Chondrocyte (in vitro differentiated cells): ENCODE data around the gene RARS1. TPM values are rescaled to one million over a fixed set of nuclear protein-coding genes. Genes with fewer than 3 reads are reported as not detected.

Experiments used
- DNase-seq: peaks from one replicate; pipeline ENCODE4 v3.0.0; 2021; ENCODE audit warnings: mixed read lengths, low spot score
- H3K27ac Mint-ChIP-seq: one replicate; pipeline ENCODE4 v1.8.0; 2021; ENCODE audit warnings: mild to moderate bottlenecking, moderate library complexity, mixed read lengths; ENCODE audit not compliant: unreplicated experiment
- H3K27me3 Mint-ChIP-seq: 2 replicates; pipeline ENCODE4 v1.8.0; 2021; ENCODE audit warnings: low read depth, mixed read lengths
- H3K36me3 Mint-ChIP-seq: 2 replicates; pipeline ENCODE4 v1.8.0; 2021; ENCODE audit warnings: low read depth, mixed read lengths
- H3K4me1 Mint-ChIP-seq: 2 replicates; pipeline ENCODE4 v1.8.0; 2021; ENCODE audit warnings: low read depth, mild to moderate bottlenecking, mixed read lengths
- H3K4me3 Mint-ChIP-seq: one replicate; pipeline ENCODE4 v1.8.0; 2021; ENCODE audit warnings: mild to moderate bottlenecking, moderate library complexity, mixed read lengths; ENCODE audit not compliant: unreplicated experiment
- H3K9me3 Mint-ChIP-seq: 2 replicates; pipeline ENCODE4 v1.8.0; 2021; ENCODE audit warnings: low read depth, mixed read lengths
- total RNA-seq: library from RNA; stranded (reverse); gene quantifications from 3 replicates; pipeline ENCODE4 v1.2.1, GENCODE V29; 2021
- TF ChIP-seq, protein P1 (sequence below): fragments of 200-600 bp; sonication (generic); IDR thresholded peaks from 2 replicates; pipeline ENCODE4 v1.5.0; 2021; ENCODE audit warnings: antibody characterized with exemption, mild to moderate bottlenecking, moderate library complexity

RARS1 gene
- total RNA-seq, 1 donor from 2014 or later = 98.6 TPM

GRCh38 chr5:168447808-168448207 is 38.5 kb upstream of the RARS1 start:
- Mint-ChIP-seq H3K27me3 (no peaks in the 10 kb centered on the region), H3K27ac (no peak overlapping the region), H3K4me1 (peaks cover 2% of the 10 kb centered on the region), H3K36me3 (peaks cover 2% of the 10 kb centered on the region), H3K4me3 (no peak overlapping the region), H3K9me3 (no peaks in the 10 kb centered on the region)
- TF ChIP-seq, protein P1, sequence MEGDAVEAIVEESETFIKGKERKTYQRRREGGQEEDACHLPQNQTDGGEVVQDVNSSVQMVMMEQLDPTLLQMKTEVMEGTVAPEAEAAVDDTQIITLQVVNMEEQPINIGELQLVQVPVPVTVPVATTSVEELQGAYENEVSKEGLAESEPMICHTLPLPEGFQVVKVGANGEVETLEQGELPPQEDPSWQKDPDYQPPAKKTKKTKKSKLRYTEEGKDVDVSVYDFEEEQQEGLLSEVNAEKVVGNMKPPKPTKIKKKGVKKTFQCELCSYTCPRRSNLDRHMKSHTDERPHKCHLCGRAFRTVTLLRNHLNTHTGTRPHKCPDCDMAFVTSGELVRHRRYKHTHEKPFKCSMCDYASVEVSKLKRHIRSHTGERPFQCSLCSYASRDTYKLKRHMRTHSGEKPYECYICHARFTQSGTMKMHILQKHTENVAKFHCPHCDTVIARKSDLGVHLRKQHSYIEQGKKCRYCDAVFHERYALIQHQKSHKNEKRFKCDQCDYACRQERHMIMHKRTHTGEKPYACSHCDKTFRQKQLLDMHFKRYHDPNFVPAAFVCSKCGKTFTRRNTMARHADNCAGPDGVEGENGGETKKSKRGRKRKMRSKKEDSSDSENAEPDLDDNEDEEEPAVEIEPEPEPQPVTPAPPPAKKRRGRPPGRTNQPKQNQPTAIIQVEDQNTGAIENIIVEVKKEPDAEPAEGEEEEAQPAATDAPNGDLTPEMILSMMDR = no peak
- DNase-seq = no peak

- H3K36me3 Mint-ChIP-seq = peaks cover 2% of the 10 kb centered on the region
- peaks cover 2% of the 10 kb centered on the region for H3K4me1 Mint-ChIP-seq
- H3K27me3 Mint-ChIP-seq = no peaks in the 10 kb centered on the region
- H3K4me3 Mint-ChIP-seq = no peak overlapping the region
- no peak overlapping the region for H3K27ac Mint-ChIP-seq
- no peak for DNase-seq
- TF ChIP-seq, protein P1 = no peak
- H3K9me3 Mint-ChIP-seq = no peaks in the 10 kb centered on the region
These were observed 37.1 kb upstream of the RARS1 start for GRCh38 chr5:168449166-168449565.

GRCh38 chr5:168451565-168451964 is 34.7 kb upstream of the RARS1 start:
- peaks cover 2% of the 10 kb centered on the region for H3K4me1 Mint-ChIP-seq
- H3K27me3 Mint-ChIP-seq = no peaks in the 10 kb centered on the region
- peaks cover 2% of the 10 kb centered on the region for H3K36me3 Mint-ChIP-seq
- H3K4me3 Mint-ChIP-seq = no peak overlapping the region
- no peak overlapping the region for H3K27ac Mint-ChIP-seq
- no peak for DNase-seq
- TF ChIP-seq, protein P1 = no peak
- H3K9me3 Mint-ChIP-seq = no peaks in the 10 kb centered on the region

DNA sequence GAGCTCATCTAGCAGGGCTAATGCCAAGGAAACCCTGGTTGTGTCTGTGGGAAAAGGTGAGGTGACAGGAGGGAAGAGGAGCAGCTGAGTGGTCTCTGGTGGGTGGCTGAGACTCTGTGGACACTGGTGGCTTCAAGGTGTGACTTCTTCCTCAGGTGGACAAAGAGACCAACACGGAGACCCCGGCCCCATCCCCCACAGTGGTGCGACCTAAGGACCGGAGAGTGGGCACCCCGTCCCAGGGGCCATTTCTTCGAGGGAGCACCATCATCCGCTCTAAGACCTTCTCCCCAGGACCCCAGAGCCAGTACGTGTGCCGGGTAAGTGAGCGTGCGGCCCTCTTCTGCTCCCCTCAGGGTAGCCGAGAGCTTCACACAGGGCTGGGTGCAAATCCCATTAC is 31.1 kb upstream of the RARS1 start:
- no peak overlapping the region for H3K27ac Mint-ChIP-seq
- H3K36me3 Mint-ChIP-seq = peaks cover 8% of the 10 kb centered on the region

GRCh38 chr5:168457542-168457941 is 28.7 kb upstream of the RARS1 start:
- Mint-ChIP-seq H3K4me1 (no peaks in the 10 kb centered on the region), H3K27ac (no peak overlapping the region), H3K36me3 (peaks cover 7% of the 10 kb centered on the region), H3K27me3 (no peaks in the 10 kb centered on the region), H3K9me3 (peaks cover 4% of the 10 kb centered on the region), H3K4me3 (no peak overlapping the region)
- no peak for DNase-seq
- TF ChIP-seq, protein P1 = no peak

More for the DNA sequence above, 31.1 kb upstream of the RARS1 start:
- DNase-seq = no peak
- Mint-ChIP-seq H3K4me1 (no peaks in the 10 kb centered on the region), H3K4me3 (no peak overlapping the region), H3K9me3 (peaks cover 4% of the 10 kb centered on the region), H3K27me3 (no peaks in the 10 kb centered on the region)
- TF ChIP-seq, protein P1 = no peak
